GM19467 (cell line): ENCODE results near the gene SNRPB.

Experiments used
- ATAC-seq: cut with Tn5 transposase; IDR thresholded peaks from one replicate; pipeline ENCODE4 v1.9.1; 2021; ENCODE audit warnings: mild to moderate bottlenecking, moderate library complexity; ENCODE audit not compliant: unreplicated experiment

The SNRPB gene

DNA sequence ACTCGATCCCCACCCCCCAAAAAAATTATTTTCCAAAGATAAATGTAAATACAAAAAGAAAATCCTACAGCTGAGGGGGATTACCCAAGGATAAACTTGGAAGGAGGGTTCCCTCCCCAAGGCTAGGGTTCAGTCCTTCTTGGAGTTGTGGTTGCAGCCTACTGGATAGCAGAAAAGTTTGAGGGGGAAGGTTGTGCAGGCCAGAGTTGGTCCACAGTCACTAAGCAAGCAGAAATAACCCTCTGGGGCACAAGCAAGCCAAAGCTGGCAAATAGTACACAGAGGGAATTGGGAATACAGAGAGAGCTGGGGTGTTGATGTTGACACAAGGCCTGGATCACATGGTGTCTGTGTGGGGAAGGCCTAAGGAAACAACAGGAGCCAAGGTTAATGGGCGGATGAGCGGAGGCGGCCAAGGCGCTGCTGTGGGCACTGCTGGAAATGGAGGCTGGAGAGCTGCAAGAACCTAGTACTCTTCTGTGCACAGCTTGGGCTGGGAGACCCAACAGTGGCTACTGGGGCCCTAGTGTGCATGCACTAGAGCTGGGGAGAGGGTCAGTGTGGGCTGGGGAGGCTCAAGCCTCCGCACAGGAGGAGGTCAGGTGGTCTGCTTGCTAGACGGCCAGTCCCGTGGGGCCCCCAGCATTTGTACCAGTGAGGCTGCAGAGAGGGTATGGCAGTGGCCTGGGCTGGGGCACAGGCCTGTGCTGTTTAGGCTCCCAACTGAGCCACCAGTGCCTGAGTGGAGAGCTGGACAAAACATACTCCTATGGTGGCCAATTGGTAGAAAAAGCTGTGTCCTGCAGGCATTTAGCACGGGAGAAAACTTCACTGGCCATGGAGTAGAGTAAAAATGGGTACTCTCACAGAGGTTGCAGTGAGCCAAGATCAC, 5.5 kb upstream of the SNRPB start:
- ATAC-seq, result no peak

DNA sequence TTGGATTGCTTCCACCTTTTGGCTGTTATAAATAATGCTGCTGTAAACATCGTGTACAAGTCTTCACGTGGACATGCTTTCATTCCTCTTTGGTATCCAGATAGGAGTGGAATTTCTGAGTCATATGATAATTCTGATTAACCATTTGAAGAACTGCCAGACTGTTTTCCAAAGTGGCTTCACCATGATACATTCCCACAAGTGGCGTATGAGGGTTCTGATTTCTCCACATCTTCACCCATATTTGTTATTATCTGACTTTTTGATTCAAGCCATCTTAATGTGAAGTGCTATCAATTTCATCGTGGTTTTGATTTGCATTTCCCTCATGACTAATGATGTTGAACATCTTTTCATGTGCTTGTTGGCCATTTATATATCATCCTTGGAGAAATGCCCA, 2.9 kb upstream of the SNRPB start:
- no peak for ATAC-seq

GRCh38 chr20:2469991-2470422, 582 bp downstream of the SNRPB start:
- ATAC-seq, result peak; percentile 21

GRCh38 chr20:2468581-2469407, 1.8 kb downstream of the SNRPB start:
- ATAC-seq, result no peak

DNA sequence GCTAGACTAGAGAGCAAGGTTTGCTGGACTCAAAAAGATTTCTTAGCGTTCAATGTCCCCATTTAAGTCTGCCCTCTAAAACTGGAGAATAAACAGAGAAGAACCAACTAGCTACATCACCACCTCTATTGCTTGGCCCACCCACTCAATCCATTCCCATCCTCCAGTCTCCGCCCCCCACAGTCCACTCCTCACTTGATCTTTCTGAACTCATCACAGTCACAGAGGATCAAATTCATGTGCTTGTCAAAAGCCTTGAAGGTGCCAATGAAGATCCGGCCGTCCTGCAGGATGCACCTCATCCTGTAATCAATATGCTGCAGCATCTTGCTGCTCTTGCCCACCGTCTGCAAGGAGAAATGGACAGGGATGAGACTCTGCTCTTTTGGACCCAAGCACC, 3.2 kb downstream of the SNRPB start:
- ATAC-seq, result no peak

- ATAC-seq, result no peak
Measured at GRCh38 chr20:2465100-2465499, 5.5 kb downstream of the SNRPB start.

- ATAC-seq, result no peak
Measured at GRCh38 chr20:2463616-2464365, 6.8 kb downstream of the SNRPB start.

DNA sequence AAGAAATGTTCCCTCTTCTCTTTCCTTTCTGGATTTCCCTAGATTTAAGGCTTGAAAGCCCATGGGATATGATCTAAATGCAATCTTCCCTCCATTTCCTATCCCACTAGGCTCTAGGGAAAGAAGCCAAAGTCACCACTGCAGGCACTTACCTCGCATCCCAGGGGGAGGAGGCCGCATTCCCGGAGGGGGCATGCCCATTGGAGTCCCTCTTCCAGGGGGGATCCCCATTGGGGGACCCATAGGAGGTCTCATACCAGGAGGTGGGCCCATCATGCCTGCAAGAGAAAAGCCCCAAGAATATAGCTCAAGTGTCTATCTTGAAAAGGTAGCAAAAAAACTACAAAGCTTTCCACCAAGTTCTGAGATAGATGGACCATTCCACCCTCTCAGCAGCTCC, 8.1 kb downstream of the SNRPB start:
- ATAC-seq, result no peak

GRCh38 chr20:2460752-2461424, 9.7 kb downstream of the SNRPB start:
- ATAC-seq, result no peak

DNA sequence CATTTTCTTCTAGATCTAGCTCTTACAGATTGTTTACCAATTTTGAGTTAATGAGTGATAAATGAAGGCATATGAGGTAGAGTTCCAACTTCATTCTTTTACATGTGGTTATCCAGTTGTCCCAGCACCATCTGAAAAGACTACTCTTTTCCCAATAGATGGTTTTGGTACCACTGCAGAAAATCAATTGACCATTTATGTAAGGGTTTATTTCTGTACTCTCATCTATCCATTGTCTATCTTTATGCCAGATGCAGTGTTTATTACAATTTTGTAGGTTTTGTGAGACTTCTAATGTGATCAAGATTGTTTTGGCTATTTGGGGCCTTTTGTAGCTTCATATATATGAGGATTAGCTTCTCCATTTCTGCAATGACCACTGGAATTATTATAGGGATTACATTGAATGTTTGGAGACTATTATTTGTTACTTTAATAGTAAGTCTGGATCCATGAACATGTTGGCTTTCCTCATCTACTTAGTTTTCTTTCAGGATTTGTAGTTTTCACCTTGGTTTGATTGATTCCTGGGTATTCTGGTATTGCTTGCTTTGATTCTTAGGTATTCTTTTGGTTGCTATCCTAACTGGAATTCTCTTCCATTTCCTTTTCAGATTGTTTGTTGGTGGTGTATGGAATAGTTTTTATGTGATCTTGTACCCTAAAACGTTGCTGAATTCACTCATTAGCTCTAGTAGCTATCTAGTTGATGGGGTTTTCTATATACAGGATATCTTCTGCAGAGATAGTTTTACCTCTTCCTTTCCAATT, 10.4 kb downstream of the SNRPB start:
- no peak for ATAC-seq

GRCh38 chr20:2458919-2459499, 11.6 kb downstream of the SNRPB start:
- no peak for ATAC-seq

- no peak for ATAC-seq
Measured at GRCh38 chr20:2455771-2456497, 14.7 kb downstream of the SNRPB start.

DNA sequence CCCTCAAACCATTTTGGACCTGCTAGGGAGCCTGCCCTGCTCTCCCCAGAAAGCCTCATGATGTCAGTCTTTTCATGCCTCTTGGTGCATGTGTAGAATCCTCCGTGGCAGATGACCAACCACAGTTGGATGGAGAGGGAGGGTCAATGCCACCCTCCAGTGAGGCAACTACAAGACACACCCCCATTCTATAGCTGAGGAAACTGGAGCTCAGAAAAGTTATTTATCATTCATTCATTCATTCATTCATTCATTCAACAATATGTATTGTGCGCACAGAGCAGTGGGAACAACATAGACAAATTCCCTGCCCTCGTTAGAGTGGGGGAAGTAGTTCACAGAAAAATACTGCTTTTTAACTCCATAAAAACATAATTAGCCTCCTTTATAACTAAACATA, 16.8 kb downstream of the SNRPB start:
- ATAC-seq, result no peak

GRCh38 chr20:2451939-2452732, 18.5 kb downstream of the SNRPB start:
- ATAC-seq, result no peak

- ATAC-seq, result no peak
Measured at GRCh38 chr20:2451422-2451821, 19.2 kb downstream of the SNRPB start.

DNA sequence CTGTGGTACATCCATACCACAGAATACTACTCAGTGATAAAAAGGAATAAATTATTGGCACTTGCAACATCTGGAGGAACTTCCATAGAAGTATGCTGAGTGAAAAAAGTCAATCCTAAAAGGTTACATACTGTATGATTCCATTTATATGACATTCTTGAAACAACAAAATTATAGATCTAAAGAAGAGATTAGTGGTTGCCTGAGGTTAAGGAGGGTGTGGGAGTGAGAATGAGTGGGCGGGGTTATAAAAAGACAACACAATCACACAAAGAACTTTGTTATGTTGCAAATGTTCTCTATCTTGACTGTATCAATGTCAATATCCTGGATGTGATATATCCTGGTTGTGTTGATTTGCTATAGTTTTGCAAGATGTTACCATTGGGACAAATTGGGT, 21.2 kb downstream of the SNRPB start:
- no peak for ATAC-seq

DNA sequence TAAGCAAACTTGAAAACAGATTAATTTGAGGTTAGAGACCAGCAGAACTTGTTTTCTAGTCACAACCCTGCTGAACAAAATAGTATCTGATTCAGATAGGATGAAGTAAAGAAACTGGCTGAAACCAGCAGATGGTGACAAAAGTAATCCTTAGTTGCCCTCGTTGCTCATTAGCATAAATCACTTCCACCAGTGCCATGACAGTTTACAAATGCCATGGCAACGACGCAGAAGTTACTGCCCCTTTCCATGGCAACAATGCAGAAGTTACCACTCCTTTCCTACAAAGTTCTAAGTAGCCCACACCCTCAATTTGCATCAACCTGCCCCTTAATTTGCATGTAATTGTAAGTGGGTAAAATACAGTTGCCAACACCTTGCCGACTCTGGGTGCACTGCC, 23.7 kb downstream of the SNRPB start:
- no peak for ATAC-seq

GRCh38 chr20:2431185-2431584, 39.4 kb downstream of the SNRPB start:
- ATAC-seq, result no peak
